SIG-M5 treated with dmso at 0.1 percent for 504 hours (cell line): ENCODE data around the gene ZFAND3.
"Not testable (repeated sequence)": the region's sequence is repeated elsewhere in the genome, so short reads cannot be mapped to it uniquely, and the experiment has no call there.

Experiments used
- DNase-seq: peaks from one replicate; lab custom pipeline; 2025; ENCODE audit not compliant: unreplicated experiment; lab: John Stamatoyannopoulos, UW

Gene ZFAND3

DNA sequence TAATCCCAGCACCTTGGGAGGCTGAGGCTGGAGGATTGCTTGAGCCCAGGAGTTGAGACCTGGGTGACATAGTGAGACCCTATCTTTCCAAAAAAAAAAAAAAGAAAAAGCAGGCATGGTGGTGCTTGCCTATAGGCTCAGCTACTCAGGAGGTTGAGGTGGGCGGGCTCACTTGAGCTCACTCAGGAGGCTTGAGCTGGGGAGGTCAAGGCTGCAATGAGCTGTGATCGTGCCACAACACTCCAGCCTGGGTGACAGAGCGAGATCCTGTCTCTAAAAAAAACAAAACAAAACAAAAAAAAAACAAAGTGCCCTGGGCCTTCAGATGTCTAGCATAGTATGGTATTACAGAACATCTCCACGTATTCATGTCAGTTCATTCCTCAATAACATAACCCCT is 42.9 kb downstream of the ZFAND3 start:
- no peak for DNase-seq

- DNase-seq, result no peak
Observed at GRCh38 chr6:37862992-37863391, 43.5 kb downstream of the ZFAND3 start.

GRCh38 chr6:37864250-37864649 is 44.7 kb downstream of the ZFAND3 start:
- DNase-seq, result no peak

GRCh38 chr6:37865504-37865903 is 46.0 kb downstream of the ZFAND3 start:
- DNase-seq, result peak; percentile 18

DNA sequence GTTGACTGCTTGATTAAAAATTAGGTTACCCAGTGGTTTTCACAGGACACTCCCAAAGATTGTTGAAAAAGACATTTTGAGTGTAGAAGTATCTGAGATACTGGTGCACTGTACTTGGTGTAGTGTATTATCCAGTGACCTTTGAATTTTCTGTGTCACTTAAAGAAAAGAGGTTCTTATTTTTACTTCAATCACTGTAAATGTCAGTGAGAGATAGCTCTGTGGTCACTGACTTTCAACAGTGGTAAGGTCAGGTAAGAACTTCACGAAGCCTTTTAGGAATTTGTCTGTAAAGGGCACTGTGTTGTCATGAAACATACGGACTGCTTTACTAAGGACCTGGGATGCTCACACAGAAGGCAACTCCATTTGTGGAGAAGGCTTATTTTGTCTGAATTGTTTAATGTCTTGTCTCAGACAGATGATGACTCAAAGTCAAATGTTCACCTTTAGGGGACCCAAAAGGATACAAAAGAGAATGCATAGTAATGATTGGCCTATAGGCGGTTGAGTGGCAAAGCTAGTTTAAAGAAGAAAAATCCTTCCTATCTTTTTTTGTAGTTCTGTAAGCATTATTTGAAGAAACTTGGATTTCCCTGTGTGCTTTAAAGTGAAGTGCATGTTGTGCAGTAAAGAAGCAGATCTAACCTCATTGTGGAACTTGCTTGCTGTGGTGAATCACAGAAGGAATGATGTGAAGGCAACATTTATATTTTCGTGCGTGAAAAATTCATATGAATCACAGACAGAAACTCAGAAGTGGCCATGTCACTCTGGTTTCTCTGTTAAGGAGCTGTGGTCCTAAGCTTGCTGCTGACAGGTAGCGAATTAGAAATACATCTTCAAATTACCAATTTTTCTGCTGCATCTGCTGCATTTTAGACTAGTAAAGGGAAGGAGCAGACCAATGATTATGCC is 47.3 kb downstream of the ZFAND3 start:
- no peak for DNase-seq

- DNase-seq, result no peak
Observed at GRCh38 chr6:37867756-37868446, 48.4 kb downstream of the ZFAND3 start.

GRCh38 chr6:37868447-37868825 is 48.9 kb downstream of the ZFAND3 start:
- DNase-seq, result no peak

DNA sequence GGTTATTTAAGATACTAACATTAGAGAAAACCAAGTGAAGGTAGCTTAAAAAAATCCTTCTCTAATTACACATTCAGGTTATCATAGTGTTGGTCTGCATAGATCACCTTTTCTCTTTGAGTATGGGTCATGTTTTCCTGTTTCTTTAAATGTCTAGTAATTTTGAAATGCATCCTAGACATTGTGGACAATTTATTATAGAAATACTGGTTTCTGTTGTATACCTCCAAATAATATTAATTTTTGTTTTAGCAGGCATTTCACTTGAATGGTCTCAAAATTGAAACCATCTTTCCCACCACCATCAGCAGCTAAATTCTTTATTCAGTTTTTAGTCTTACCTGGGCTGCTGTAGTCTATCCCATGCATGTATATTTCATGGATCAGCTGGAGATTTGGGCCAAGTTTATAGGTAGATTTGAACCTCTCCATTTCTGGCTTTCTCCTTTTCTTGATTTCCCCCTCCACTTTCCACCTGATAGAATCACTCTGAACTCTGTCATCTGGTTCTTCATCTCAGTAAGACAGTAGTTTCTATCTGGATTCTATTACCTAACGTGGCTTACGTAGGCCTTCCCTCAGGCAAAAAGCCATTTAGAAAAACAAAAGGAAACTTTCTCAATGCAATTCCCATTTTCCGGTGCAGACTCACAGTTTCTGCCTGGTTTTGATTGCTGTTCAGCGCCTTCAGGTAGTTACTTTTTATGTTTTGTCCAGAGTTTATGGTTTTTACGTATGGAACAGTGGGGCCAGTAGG is 52.3 kb downstream of the ZFAND3 start:
- no peak for DNase-seq

GRCh38 chr6:37872373-37872745 is 52.8 kb downstream of the ZFAND3 start:
- no peak for DNase-seq

DNA sequence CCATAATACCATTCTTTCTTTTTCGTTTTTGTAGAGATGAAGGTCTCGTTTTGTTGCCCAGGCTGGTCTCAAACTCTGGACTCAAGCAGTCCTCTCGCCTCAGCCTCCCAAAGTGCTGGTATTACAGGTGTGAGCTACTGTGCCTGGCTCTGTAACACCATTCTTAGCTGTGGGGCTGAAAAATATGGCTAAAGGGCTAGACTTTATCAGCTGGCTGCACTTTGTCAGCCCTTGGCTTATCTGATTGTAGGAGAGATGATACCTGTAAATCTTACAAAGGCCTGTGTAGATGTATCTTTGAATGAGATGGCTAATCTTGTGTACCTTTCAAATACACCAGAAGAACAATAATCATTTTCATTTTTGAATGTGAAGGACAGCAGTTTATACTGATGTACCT is 55.2 kb downstream of the ZFAND3 start:
- DNase-seq, result no peak

- DNase-seq, result no peak
Observed at GRCh38 chr6:37875561-37876309, 56.2 kb downstream of the ZFAND3 start.

- no peak for DNase-seq
Observed at GRCh38 chr6:37876843-37877242, 57.3 kb downstream of the ZFAND3 start.

DNA sequence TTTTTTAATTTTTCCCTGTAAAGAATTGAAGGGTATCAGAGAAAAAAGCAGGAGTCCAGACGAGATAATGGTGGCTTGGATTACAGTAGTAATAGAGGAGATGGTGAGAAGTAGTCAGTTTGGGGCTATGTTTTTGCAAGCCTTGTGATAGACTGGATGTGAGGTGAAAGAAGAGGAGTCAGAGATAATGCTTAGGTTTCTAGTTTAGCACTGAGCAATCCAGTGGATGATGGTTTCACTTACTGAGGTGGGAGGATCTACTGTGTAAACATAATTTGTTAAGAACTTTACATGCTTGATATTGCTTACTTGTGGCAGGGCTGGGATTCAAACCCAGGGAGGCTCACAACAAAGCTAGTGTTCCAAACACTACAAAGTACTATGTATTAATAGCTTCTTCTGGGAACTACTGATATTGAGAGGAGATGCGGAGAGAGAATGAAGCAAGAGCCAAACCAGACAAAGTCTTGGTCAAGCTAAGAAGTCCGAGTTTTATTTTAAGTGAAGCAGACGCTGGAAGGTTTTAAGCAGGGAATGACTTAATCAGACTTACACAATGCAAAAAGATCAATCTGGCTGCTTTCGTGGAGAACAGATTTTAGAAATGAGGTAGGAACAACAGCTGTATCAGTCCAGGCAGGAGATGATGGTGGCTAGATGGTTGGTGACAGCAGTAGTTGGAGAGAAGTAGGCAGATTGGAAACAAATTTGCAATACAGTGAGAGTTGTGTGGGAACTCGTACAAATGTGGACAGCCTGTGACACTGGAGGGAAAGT is 58.0 kb downstream of the ZFAND3 start:
- DNase-seq, result no peak

DNA sequence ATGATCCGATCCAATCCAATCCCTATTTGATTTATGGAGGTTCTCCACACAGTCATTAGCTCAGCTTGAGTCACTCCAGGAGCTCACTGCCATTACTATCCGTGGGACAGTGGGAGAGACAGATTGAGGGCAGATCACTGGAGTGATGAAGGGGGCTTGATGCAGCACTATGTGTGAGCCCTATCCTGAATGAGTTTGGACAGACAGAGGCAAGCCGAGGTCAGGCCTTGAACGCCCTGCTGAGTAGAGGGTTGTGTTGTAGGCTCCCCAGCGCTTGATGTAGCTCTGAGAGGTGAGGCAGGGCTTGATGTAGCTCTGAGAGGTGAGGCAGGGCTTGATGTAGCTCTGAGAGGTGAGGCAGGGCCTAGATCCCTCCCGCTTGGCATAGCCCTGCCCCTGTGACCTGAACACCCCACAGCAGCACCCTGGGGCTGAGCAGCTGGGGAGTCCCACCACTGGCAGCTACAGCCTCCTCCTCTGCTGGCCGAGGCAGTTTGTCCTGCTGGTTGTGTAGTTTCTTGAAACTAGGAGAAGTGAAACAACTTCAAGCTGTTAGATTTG is 58.7 kb downstream of the ZFAND3 start:
- no peak for DNase-seq

DNA sequence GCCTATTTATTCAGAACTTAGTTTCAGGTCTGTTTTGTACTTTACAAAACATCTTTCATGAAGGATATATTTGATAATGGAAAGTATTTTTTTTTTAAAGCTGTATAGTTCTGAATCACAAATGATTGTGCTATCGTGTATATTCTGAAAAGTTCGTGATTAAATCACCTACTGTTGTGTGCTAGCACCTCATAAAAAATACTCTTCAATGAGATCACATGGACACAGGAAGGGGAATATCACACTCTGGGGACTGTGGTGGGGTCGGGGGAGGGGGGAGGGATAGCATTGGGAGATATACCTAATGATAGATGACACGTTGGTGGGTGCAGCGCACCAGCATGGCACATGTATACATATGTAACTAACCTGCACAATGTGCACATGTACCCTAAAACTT is 61.1 kb downstream of the ZFAND3 start:
- not testable (repeated sequence) for DNase-seq

DNA sequence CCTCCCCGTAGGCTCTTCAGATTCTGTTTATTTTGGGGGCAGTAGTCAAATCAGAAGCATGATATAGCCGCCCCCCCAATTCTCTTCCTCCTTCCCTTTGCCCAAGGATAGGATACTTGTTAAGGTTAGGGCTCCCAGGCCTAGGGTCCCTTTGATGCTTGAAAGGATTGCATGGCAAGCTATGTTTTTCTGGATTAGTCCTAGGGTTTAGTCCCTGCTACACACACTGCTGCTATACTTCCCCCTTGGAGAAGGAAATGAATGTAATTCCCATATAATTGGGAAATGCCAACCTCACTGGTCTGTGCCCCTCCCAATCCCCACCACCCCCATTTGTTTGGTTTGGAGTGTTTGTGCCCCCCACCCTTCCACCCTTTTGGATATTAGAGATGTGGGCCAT is 62.8 kb downstream of the ZFAND3 start:
- no peak for DNase-seq

- DNase-seq, result no peak
Observed at GRCh38 chr6:37882724-37883413, 63.3 kb downstream of the ZFAND3 start.

GRCh38 chr6:37884548-37884947 is 65.0 kb downstream of the ZFAND3 start:
- DNase-seq, result no peak

DNA sequence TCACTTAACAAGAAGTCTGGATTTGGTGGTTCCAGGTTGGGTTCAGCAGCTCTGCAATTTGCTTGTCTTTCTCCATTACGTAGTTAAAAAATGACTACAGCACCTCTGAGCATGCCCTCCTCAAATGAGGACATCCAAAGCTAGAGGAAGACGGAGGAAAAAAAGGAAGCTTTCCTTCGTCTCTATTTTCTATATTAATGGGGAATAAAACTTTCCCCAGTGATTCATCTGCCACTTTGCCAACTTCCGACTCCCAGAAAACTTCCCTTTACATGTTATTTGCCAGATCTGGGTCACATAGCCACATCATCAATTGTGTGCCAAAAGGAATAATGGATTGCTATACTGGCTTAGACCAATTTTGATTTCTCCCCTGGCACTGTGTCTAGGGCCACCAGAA is 69.5 kb downstream of the ZFAND3 start:
- no peak for DNase-seq
